ENCODE measurements around the gene WDR93. TPM values are rescaled to one million over a fixed set of nuclear protein-coding genes. Genes with fewer than 3 reads are reported as not detected.

WDR93 gene
- total and polyA plus RNA-seq, 2 of the 4 experiments (the other 2 are of a cell fraction) = not detected

GRCh38 chr15:89787944-89788343, 97.3 kb downstream of the WDR93 start:
- no CpG with 5 or more reads among the region's 3 CpGs for WGBS, 2 experiments (ENCODE audit: extremely low coverage in 2 of 2, insufficient read length in 1 of 2)

More at GRCh38 chr15:89787944-89788343, 97.3 kb downstream of the WDR93 start:
- TF ChIP-seq SMC3 (IDR thresholded peaks at IDR 0.05; ENCODE audit: low read depth, low read length) (no peak), BHLHE40 (IDR thresholded peaks at IDR 0.05; ENCODE audit: low read depth, low read length) (no peak), ELK1 (IDR thresholded peaks at IDR 0.05; ENCODE audit: borderline replicate concordance, low read depth, low read length) (no peak), POLR2A (IDR thresholded peaks at IDR 0.05; ENCODE audit: low read depth, low read length) (no peak), RAD21 (IDR thresholded peaks at IDR 0.05; ENCODE audit: low read length) (no peak), CEBPB (IDR thresholded peaks at IDR 0.05; ENCODE audit: low read depth, low read length) (no peak), USF2 (IDR thresholded peaks at IDR 0.05; ENCODE audit: low read depth, low read length) (no peak), RCOR1 (IDR thresholded peaks at IDR 0.05; ENCODE audit: insufficient replicate concordance, low read length) (no peak), CHD1 (IDR thresholded peaks at IDR 0.05; ENCODE audit: low read depth, low read length) (no peak), MAFK (IDR thresholded peaks at IDR 0.05; ENCODE audit: low read depth, low read length) (no peak), NFE2L2 (IDR thresholded peaks at IDR 0.05; ENCODE audit: low read depth, low read length) (no peak), FOS (IDR thresholded peaks at IDR 0.05; ENCODE audit: low read depth, low read length) (no peak), RFX5 (IDR thresholded peaks at IDR 0.05; ENCODE audit: low read depth, low read length) (no peak), MAZ (IDR thresholded peaks at IDR 0.05; ENCODE audit: borderline replicate concordance, low read depth, low read length) (no peak), MXI1 (IDR thresholded peaks at IDR 0.05; ENCODE audit: borderline replicate concordance, low read depth, low read length) (no peak)
- TF ChIP-seq, protein P1, sequence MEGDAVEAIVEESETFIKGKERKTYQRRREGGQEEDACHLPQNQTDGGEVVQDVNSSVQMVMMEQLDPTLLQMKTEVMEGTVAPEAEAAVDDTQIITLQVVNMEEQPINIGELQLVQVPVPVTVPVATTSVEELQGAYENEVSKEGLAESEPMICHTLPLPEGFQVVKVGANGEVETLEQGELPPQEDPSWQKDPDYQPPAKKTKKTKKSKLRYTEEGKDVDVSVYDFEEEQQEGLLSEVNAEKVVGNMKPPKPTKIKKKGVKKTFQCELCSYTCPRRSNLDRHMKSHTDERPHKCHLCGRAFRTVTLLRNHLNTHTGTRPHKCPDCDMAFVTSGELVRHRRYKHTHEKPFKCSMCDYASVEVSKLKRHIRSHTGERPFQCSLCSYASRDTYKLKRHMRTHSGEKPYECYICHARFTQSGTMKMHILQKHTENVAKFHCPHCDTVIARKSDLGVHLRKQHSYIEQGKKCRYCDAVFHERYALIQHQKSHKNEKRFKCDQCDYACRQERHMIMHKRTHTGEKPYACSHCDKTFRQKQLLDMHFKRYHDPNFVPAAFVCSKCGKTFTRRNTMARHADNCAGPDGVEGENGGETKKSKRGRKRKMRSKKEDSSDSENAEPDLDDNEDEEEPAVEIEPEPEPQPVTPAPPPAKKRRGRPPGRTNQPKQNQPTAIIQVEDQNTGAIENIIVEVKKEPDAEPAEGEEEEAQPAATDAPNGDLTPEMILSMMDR (conservative IDR thresholded peaks at IDR 0.05; ENCODE audit: low read depth, low read length) = no peak
- H3K18ac ChIP-seq (ENCODE audit: low read depth, low read length) = no peak overlapping the region
- H3K36me3 ChIP-seq (ENCODE audit: control insufficient read depth, insufficient read depth, low read length) = peaks cover 34% of the 10 kb centered on the region
- H3K9me1 ChIP-seq (ENCODE audit: insufficient read depth, low read length) = no peaks in the 10 kb centered on the region
- no peaks in the 10 kb centered on the region for H3K27me3 ChIP-seq (ENCODE audit: control insufficient read depth, insufficient read depth, low read length)
- H2BK120ac ChIP-seq (ENCODE audit: low read depth, low read length) = no peak overlapping the region
- in situ Hi-C loops (cut with MboI; ENCODE audit: low sequenced_read_pairs) = no loop called here
- H3K79me1 ChIP-seq (ENCODE audit: low read depth in 1 of 2, low read length in 2 of 2) = no peaks in the 10 kb centered on the region
- no peak overlapping the region for H3K4me2 ChIP-seq (ENCODE audit: low read depth, low read length)
- no peak overlapping the region for H4K8ac ChIP-seq (ENCODE audit: low read depth in 2 of 2, low read length in 2 of 2)
- H4K91ac ChIP-seq (ENCODE audit: insufficient read depth, low read depth, low read length) = no peak overlapping the region
- H3K9ac ChIP-seq (ENCODE audit: low read depth, low read length) = no peak overlapping the region
- no peak for ATAC-seq (ENCODE audit: low read depth)
- no peak overlapping the region for H2AK5ac ChIP-seq (ENCODE audit: low read depth, low read length)
- no peak overlapping the region for H3K23ac ChIP-seq (ENCODE audit: low read depth, low read length)
- no peak for DNase-seq
- H2BK20ac ChIP-seq (ENCODE audit: low read depth, low read length) = no peak overlapping the region
- POLR2A ChIA-PET (ENCODE audit: unreplicated experiment) = no interaction called here
- intact Hi-C loops (cut with micrococcal nuclease) = no loop called here
- H3K4ac ChIP-seq (ENCODE audit: low read depth, low read length) = no peak overlapping the region
- H2AK9ac ChIP-seq (replicated peaks; ENCODE audit: low read depth, low read length, poor library complexity) = no peak overlapping the region
- no peak overlapping the region for H2BK5ac ChIP-seq (ENCODE audit: low read depth, low read length, poor library complexity, severe bottlenecking)
- no TSS peak for BruUV-seq (replicated peaks)
- dilution Hi-C loops (cut with HindIII; ENCODE audit: low sequenced_read_pairs, unreplicated experiment) = no loop called here
- no peaks in the 10 kb centered on the region for H4K20me1 ChIP-seq (ENCODE audit: insufficient read depth, low read length)
- no peak overlapping the region for H3K27ac ChIP-seq (ENCODE audit: insufficient read depth, low read length)
- peaks cover 3% of the 10 kb centered on the region; the same call in 1 of the 2 replicates for H3K9me3 ChIP-seq (ENCODE audit: control insufficient read depth, insufficient read depth, low read length)
- no peak overlapping the region for H3K14ac ChIP-seq (replicated peaks; ENCODE audit: low read depth, low read length)
- H3K4me3 ChIP-seq (ENCODE audit: insufficient read depth, low read depth, low read length) = no peak overlapping the region
- peaks cover 8% of the 10 kb centered on the region; the same call in 1 of the 2 replicates for H3K4me1 ChIP-seq (ENCODE audit: control insufficient read depth, insufficient read depth, low read length)
- CTCF ChIA-PET = no interaction called here
- no peak overlapping the region for H3K56ac ChIP-seq (ENCODE audit: extremely low read depth, insufficient read depth, low read length)
- no peak overlapping the region for H4K5ac ChIP-seq (ENCODE audit: low read depth, low read length)
- no peak overlapping the region for H2AFZ ChIP-seq (replicated peaks; ENCODE audit: low read length, poor library complexity)
- no peak overlapping the region for H2BK15ac ChIP-seq (ENCODE audit: low read depth, low read length)

Data from IMR-90 (cell line).